NCI-H2081 treated with DMSO at 0.1 percent for 48 hours (cell line): Measurements from ENCODE around the gene NDRG4.

ENCODE experiments used
- DNase-seq: peaks from one replicate; lab custom pipeline; 2025; lab: John Stamatoyannopoulos, UW

The NDRG4 gene, protein sequence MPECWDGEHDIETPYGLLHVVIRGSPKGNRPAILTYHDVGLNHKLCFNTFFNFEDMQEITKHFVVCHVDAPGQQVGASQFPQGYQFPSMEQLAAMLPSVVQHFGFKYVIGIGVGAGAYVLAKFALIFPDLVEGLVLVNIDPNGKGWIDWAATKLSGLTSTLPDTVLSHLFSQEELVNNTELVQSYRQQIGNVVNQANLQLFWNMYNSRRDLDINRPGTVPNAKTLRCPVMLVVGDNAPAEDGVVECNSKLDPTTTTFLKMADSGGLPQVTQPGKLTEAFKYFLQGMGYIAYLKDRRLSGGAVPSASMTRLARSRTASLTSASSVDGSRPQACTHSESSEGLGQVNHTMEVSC

DNA sequence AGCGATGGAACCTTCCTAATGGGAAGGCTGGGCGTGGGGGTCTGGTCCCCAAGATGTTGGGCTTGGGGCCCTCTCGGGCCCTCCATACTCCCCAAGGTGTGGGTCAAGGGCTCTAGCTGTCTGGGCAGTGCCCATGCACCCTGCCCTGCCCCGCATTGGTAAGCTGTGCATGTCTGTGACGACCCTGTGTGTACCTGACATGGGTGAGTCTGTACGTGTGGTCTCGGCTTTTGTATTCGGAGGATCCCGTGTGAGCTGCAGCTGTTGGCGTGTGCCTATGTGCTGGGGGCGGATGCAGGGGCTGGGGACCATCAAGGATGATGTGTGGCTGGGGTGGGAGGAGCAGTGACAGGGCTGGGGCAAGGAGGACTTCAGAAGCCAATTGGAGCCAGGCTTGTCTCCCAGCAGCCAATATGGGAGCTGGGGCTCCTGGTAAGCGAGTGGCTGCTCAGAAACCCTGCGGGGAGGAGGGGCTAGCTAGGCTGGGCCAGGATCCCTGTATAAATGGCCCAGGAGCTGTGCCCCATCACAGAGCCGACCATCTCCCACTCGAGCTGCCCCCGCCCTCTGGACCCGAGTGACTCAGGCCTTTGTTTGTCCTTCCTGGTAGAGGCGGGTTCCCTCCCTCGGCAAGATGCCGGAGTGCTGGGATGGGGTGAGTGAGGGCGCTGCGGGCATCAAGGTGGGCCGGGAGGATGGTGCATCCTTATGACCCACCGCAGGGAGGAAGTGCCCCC, at the start of gene NDRG4:
NDRG4 (plus strand) TSS at position 529 of the 737 bp plus-strand sequence; CDS start at position 635, 106 bp downstream.
- no peak for DNase-seq

DNA sequence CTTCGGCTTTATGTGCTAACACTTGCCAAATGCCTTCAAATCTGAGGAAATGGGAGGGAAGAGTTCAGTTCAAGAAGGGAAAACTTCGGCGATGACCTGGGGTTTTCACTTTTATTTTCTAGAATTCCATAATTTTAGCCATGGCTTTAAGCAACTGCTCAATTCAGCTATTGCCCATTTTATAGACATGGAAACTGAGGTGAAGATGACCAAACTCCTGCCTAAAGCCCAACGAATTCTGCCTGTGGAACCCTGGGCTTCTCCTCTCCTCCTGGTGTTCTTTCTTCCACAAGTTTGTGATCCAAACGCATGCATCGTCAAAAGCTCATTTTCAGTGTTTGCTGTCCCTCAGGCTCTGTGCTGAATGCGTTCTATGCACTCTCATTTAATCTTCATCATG, 49.4 kb upstream of the NDRG4 start:
- DNase-seq = no peak

DNA sequence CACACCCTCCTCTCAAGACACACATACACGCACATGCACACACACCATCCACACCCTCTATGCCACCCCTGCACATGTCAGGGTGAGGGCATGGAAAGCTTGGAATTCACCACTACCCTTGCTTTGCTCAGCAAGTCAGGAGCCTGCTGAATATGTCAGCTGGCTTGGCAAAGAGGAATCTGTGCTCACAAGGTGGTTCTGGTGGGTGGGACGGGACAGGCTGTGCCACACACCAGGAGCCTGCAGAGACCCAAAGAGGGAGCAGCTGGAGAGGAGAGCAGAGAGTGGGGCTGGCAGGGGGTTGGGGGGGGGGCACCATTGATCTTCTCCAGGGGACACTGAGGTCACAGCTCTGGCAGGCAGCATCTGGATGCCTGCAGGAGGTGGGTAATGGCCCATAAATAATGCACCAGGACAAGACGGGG, 48.7 kb upstream of the NDRG4 start:
- DNase-seq = no peak

DNA sequence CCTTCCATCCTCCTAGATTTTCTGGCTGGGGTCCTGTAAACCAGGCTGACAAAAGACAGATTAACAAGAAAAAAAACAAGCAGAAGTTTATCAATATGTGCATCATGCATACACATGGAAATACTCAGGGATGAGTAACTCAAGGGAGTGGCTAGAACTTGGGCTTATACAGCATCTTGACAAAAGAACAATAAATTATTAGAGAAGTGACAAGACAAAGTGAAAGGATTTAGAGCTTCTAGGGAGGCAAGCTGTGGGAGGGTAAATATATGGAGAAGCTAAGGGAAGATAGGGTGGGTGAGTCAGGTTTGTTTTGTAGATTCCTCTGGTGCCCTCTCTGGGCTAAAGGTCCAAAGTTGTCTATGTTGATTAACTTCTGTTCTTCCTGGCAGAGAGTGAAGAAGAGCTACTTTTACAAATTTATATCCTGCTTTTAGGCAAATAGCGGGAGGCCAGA, 48.0 kb upstream of the NDRG4 start:
- DNase-seq = no peak

DNA sequence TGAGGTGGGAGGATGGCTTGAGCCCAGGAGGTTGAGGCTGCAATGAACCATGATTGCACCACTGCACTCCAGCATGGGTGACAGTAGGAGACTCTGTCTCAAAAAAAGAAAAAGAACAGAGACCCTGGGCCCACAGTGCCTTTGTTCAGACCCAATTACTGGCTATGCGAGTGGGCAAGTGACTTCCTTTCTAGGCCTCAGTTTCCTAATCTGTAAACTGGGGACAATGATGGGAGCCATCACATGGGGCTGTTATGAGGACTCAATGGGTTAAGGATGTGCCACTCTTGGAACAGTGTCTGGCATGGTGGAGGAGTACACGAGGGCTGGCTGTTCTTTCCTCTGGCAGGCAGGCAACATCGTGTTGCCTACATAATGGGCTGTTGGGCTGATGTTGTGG, 47.3 kb upstream of the NDRG4 start:
- no peak for DNase-seq

DNA sequence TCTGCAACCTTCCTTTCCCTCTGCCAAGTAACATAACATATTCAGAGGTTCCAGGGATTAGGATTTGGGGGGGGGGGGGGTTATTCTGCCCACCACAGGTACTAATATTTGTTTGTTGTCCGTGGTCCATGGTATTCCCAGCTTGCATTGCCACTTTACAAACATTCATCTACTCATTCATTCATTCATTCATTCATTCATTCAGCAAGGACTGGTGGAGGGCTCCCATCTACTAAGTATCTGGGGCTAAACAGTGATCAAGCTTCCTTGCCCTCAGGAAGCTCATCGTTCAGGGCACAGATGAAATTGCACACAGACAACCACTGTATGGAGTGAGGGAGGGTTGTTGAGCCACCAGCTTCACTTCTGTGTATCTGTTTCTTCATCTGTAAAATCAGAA, 45.8 kb upstream of the NDRG4 start:
- DNase-seq = no peak

DNA sequence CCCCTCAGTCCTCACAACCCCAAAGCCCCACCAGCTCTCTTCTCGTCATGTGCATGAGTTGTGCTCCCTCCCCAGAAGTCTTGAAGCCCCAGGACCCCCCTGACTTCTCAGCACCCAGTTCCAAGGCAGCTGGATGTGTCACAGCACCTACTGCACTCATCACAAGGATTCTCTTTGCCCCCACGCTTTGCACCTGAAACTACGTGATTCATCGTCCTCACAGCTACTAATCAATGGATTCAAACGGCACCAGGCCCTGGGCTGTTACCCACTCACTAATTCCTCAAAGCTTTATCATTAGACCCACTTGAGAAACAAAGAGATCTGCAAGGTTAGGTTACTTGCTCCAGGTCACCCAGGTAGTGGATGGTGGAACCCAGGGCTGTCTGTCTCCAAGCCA, 45.1 kb upstream of the NDRG4 start:
- DNase-seq = no peak

DNA sequence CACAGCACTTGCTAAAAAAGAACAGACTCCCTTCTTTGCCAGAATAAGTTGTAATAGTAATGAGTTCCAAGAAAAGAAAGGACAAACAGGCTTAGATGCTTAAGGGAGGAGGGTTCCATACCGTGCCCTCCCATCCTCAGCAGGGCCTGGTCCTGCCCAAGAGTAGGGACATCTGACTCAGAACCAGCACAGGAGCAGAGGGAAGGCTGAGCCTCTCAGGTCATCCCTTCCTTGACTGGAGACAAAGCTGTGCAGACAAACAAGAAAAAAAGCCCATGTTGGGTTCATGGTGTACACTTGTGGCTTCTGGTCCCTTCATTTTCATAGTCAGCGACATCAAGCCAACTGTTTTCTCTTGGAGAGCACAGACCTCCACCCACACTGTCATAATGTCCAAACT, 44.2 kb upstream of the NDRG4 start:
- no peak for DNase-seq

DNA sequence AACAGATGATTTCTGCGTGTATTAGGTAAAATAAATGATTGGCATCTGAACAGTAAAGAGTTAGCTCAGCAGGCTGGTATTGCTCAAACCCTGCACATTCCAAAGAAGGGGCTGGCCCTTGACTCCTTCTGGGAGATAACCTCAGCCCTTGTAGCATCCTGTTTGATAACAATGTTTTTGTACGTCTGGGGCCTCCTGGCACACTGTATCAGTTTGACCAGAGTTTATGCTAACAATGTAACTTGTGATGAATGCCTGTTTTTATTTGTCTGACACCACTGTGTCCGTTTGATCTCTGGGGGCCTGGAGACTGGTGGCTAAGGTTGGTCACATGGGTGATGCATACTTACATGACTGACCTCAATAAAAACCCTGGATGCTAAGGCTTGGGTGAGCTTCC, 43.8 kb upstream of the NDRG4 start:
- DNase-seq = no peak

DNA sequence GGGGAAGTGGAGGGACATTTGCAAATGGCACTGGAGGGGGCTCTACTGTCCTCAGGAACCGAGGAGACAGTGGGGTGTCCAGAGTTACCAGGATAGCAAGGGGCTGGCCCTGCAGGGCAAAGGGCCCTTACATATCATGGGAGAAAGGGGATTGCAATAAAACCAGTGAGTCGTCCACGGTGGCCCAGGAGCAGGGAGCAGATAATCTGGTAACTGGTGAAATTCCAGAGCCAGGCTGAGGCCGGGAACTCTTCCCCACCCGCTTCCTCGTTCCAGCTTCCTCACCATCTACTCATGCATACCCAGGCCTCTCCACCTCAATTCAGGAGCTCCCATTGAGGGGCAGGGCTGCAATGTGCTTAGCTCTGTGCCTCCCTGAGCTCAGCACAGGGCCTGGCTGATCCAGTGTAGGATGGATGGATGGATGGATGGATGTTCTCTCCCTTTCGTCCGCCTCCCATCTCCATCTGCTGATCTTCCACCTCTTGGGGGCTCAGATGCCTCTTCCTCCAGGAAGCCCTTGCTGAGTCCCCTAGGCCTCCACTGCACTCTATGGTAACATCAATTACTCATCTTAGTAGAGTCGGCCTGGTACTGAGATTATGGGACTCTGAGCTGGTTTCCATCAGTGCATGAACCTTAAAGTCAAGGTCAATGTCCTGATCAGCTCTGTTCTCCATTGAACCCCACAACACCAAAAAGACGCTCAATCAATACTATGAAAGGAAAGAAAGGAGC, 41.2 kb upstream of the NDRG4 start:
- no peak for DNase-seq

DNA sequence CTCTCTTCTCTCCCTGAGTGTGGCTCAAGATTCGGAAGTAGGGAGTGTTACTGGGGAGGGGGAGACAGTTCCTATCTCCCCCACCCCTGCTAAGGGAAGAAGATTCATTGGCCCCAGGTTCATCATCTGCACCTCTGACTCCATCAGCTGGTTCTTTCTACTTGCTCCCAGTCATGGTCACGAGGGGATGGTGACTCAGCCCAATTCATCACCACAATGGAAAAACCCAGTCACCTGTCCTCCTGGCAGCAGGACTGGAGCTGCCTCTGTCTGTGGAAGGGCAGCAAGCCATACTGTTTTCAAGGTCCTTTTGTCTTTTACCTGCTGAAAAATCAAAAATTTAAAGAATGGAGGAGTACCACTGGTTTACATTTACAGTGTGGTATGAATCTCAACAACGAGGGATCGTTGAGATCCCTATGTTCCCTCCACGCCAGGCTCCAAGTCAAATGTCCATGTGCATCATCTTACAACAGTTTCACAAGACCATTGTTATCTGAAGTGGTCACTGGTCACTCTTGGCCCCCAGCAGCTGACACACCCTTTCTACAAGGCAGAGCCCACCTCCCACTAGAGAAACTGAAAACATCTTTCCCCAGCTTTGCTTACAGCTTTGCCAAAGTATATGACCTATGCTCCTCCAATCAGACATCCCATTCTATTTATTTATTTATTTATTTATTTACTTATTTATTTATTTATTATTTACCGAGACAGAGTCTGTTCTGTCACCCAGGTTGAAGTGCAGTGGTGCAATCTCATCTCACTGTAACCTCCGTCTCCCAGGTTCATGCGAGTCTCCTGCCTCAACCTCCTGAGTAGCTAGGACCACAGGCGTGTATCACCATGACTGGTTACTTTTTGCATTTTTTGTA, 40.4 kb upstream of the NDRG4 start:
- no peak for DNase-seq

DNA sequence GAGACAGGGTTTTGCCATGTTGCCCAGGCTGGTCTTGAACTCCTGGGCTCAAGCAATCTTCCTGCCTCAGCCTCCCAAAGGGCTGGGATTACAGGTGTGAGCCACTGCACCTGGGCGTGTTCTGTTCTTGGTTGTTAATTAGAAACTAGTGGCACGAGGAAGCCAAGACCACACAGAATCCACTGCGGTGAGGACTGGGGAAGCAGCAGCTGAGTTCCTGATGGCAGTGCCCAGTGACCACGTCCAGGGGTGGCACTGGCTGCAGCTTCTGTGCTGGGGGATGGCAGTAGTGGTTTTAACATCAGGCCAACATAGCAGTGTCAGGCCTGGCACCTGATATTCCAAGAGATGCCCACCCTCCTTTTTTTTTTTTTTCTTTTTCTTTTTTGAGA, 39.7 kb upstream of the NDRG4 start:
- DNase-seq = no peak

DNA sequence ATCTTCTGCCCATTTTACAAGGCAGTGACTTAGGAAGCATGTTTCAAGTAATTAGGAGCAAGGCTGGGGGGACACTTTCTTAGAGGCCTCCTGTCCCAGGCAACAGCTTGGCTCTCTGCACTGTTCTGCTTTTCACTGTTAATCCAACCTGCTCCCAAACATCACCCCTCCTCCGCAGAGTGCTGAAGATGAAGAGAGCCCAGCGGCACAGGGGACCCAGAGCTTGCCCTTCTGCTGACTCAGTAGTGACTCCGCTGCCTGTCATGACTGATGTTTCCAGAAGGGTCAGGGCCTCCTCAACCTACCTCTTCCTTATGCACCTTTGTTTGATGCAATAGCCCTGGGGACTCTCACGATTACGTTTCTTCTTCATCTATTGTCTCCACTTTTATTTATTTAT, 38.9 kb upstream of the NDRG4 start:
- DNase-seq = no peak

DNA sequence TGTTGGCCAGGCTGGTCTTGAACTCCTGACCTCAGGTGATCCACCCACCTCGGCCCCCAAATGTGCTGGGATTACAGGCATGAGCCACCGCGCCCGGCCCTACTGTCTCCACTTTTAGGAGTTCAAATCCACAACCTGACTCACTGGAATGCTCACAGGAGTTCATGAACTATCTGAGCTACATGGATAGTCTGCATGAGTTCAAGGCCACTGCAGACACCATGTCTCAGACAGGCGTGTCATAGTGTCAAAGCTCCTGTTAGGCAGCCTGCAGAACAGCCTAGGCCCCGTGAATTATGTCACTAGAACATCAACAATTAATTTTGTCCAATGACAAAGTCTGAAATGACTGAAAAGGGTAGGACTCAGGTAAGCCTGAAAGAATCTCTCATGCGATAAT, 38.3 kb upstream of the NDRG4 start:
- no peak for DNase-seq

DNA sequence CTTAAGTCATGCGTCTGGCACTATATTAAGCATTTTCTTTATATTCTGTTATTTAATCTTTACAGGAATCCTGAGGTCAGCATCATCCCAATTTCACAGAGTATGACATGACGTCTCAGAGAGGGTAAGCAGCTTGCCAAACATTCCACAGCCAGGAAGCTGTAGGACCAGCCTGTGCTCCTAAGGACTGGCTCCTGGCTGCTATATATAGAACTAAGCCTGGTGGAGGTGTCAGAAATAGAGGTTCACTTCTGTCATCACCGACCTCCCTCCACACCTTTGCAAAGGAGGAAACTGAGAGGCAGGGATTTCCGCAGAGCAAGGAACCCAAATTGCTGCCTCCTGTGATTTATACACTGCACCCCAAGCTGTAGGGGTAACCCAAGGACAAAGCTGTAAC, 37.9 kb upstream of the NDRG4 start:
- DNase-seq = no peak

DNA sequence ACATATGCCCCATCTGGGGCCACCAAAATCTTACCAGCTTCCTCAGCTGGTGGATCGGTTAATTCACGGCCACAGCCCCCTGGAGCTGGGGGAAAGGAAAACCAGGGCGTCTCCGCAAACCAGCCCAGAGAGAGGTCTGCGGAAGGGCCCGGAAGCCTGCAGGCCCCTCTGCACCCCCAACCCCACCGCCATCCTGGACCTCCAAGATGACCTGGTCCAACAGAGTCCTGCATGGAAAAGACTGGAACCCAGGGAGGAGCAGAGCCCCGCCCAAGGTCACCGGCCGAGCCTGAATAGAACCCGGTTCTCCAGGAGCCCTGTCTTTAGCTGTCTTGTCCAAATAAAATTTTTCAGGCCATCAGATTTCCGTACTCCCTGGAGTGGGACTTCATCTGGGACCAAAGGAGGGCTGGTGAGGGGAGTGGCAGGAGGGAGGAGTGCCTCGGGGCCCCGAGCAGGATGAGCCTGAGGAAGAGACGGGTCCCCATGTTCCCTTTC, 37.4 kb upstream of the NDRG4 start:
- no peak for DNase-seq

DNA sequence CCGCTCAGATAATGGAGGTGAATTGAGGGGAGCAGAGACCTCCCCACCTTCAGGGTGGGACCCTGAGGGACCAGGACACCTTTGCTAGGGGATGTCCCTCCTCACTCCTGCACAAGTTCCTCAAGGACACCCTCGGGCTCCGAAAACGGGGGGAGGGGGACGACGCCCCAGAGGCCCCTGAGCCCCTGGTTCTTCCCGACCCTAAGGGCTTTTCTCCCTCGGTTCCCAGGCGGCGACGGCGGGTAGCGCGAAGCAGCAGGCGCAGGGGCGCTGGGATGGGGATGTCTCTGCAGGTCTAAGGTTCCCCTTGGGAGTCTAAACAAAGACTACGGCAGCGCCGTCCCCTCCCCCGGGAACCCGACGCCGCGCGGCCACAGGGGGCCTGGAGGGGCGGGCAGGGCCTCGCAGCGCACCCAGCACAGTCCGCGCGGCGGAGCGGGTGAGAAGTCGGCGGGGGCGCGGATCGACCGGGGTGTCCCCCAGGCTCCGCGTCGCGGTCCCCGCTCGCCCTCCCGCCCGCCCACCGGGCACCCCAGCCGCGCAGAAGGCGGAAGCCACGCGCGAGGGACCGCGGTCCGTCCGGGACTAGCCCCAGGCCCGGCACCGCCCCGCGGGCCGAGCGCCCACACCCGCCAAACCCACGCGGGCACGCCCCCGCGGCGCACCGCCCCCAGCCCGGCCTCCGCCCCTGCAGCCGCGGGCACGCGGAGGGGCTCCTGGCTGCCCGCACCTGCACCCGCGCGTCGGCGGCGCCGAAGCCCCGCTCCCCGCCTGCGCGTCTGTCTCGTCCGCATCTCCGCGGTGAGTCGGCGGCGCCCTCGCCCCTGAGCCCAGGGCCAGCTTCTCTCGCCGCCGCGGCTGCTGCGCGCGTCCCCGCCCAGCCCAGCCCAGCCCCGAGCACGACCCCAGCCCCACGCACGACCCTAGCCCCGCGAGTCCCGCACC, 36.7 kb upstream of the NDRG4 start:
- no peak for DNase-seq

DNA sequence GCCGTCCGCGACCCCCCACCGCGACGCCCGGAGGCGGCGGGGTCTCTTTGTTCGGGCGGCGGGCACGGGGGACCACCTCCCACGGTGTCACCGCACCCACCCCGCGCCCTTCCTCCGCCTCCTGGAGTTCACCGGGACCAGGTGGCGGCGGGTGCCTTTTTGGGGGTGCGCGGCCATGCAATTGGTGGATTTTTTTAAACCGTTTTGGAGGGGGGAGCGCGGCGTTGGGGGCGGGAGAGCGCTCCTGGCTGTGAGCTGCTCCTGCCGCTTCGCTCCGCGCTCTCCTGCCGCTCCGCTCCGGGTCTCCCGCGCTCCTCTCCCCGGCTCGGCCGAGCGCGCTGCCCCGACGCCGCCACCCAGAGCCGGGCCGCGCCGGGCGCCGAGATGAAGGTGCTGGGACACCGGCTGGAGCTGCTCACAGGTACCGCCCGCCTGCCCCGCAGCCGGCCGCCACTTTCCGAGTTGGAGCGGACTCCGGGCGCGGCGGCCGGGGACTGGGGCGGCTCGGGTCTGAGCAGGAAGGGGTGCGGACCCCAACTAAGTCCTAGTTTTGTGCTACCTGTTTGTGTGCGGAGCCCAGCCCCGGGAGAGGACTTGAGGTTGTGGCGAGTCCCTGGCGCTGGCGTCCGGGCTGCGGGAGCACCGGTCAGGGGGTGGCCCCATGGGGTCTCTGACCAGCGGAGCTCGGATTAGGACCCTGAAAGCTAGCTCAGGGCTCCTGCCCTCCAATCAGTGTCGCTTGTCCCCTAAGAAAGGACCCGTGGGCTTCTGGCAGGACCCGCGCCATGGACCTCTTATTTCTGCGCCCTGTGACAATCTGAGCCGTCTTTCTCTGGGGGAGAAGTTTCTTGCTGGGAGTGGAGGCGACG, 35.7 kb upstream of the NDRG4 start:
- DNase-seq = no peak

DNA sequence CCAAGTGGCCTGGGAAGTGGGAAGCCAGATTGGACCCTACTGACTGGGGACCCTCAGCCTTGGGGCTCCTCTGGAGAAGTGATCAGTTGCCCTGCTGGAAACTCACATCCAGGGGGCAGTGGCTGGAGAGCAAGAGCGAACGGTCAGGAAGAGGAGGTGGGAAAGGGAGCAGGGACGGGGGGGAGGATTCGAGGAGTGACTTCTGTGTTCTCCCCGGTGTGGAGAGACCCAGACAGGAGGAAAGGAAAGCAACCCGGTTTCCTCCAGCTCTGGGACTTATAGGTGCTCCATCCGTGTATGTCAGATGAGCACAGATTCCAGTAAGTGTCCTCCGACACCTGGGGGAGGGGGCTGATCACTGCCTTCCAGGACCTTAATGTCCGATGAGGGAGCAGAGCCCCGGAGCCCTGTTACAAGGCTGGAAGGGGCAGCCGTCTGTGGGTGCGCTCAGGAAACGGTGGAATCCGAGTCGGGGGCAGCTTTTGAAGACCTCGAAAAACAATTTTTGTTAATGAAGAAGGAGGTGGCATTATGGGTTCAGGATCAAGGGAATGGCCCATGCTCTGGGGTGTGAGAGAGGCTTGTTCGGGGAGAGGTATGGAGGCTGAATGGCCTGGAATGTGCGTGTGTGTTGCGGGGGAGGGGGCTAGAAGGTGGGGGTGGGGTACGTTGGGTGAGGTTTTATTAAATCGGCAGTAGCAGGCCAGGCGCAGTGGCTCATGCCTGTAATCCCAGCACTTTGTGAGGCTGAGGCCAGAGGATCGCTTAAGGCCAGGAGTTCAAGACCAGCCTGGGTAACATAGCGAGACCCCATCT, 34.8 kb upstream of the NDRG4 start:
- no peak for DNase-seq
